ENCODE measurements around the gene PRM2.

The PRM2 gene

GRCh38 chr16:11276143-11276895 is at the start of gene PRM2:
Gene PRM2, minus strand, starts transcription at chr16:11276480. Its CDS starts 110 bp downstream, at chr16:11276370.
- no peak for DNase-seq (ENCODE audit: low read depth)

- DNase-seq (ENCODE audit: low read depth): no peak
These were observed 49.3 kb upstream of the PRM2 start for GRCh38 chr16:11325404-11326083.

GRCh38 chr16:11323551-11324336 is 47.5 kb upstream of the PRM2 start:
- DNase-seq (ENCODE audit: low read depth): no peak

- no peak for DNase-seq (ENCODE audit: low read depth)
These were observed 46.5 kb upstream of the PRM2 start for GRCh38 chr16:11322823-11323222.

GRCh38 chr16:11321662-11322061 is 45.4 kb upstream of the PRM2 start:
- no peak for DNase-seq (ENCODE audit: low read depth)

- DNase-seq (ENCODE audit: low read depth): no peak
These were observed 43.9 kb upstream of the PRM2 start for GRCh38 chr16:11320170-11320569.

GRCh38 chr16:11319529-11320146 is 43.4 kb upstream of the PRM2 start:
- no peak for DNase-seq (ENCODE audit: low read depth)

GRCh38 chr16:11318817-11319216 is 42.5 kb upstream of the PRM2 start:
- DNase-seq (ENCODE audit: low read depth): no peak

GRCh38 chr16:11316331-11317015 is 40.2 kb upstream of the PRM2 start:
- no peak for DNase-seq (ENCODE audit: low read depth)

- DNase-seq (ENCODE audit: low read depth): no peak
These were observed 39.2 kb upstream of the PRM2 start for GRCh38 chr16:11315510-11315909.

- DNase-seq (ENCODE audit: low read depth): no peak
These were observed 38.1 kb upstream of the PRM2 start for GRCh38 chr16:11314309-11314894.

- no peak for DNase-seq (ENCODE audit: low read depth)
These were observed 37.4 kb upstream of the PRM2 start for GRCh38 chr16:11313493-11314308.

GRCh38 chr16:11312718-11313492 is 36.6 kb upstream of the PRM2 start:
- no peak for DNase-seq (ENCODE audit: low read depth)

- no peak for DNase-seq (ENCODE audit: low read depth)
These were observed 34.8 kb upstream of the PRM2 start for GRCh38 chr16:11310997-11311561.

GRCh38 chr16:11310634-11310977 is 34.3 kb upstream of the PRM2 start:
- no peak for DNase-seq (ENCODE audit: low read depth)

GRCh38 chr16:11309895-11310633 is 33.8 kb upstream of the PRM2 start:
- no peak for DNase-seq (ENCODE audit: low read depth)

- DNase-seq (ENCODE audit: low read depth): no peak
These were observed 32.4 kb upstream of the PRM2 start for GRCh38 chr16:11308493-11309283.

Measured in stimulated activated CD8-positive, alpha-beta memory T cell treated with anti-CD3 and anti-CD28 coated beads, Interleukin-15, amount 100 ng/mL, for 24 hours (primary cell).